Vagina (tissue), 2 donors: Measurements from ENCODE around the gene NR1H3. TPM values are rescaled to one million over a fixed set of nuclear protein-coding genes. Genes with fewer than 3 reads are reported as not detected.

Experiments
- DNase-seq, 2 donors: peaks; one replicate each; pipeline ENCODE4 v3.0.0-alpha.2; 2017; ENCODE audit errors: extremely low spot score in 2 of 2
- H3K27ac ChIP-seq: fragments of 200-600 bp; sonication (generic); one replicate; pipeline ENCODE4 v1.5.1; 2019
- H3K27me3 ChIP-seq: fragments of 200-600 bp; sonication (generic); one replicate; pipeline ENCODE4 v1.5.1; 2019
- H3K36me3 ChIP-seq, 2 donors: fragments of 200-600 bp; sonication (generic); one replicate each; pipeline ENCODE4 v1.5.1; 2017 to 2019
- H3K4me1 ChIP-seq: fragments of 200-600 bp; sonication (generic); one replicate; pipeline ENCODE4 v1.5.1; 2019
- H3K4me3 ChIP-seq, 2 donors: fragments of 200-600 bp; sonication (generic); 1 replicate in 1 of 2; 2 replicates in 1 of 2; pipeline ENCODE4 v1.5.1; 2016 to 2019
- H3K9me3 ChIP-seq: fragments of 200-600 bp; sonication (generic); one replicate; pipeline ENCODE4 v1.5.1; 2019
- POLR2A ChIP-seq, 2 donors: fragments of 450-650 bp; IDR thresholded peaks; one replicate each; pipeline ENCODE4 v1.6.1; 2017; ENCODE audit warnings: antibody characterized with exemption in 2 of 2, mild to moderate bottlenecking in 2 of 2, moderate library complexity in 2 of 2
- POLR2AphosphoS5 ChIP-seq, 2 donors: sonication (generic); formaldehyde crosslinking; IDR thresholded peaks; one replicate each; pipeline ENCODE4 v1.9.0; 2017; ENCODE audit warnings: antibody characterized with exemption in 2 of 2, mild to moderate bottlenecking in 2 of 2, low read depth in 1 of 2; ENCODE audit not compliant: insufficient read depth in 1 of 2
- intact Hi-C: fragments of 100-400 bp; cut with DNase I; formaldehyde crosslinking; loops from one replicate; pipeline ENCODE4 v1.15.1; 2023
- total RNA-seq: library from RNA; depleted of rRNA; stranded (reverse); fragments of >200 nt; gene quantifications from one replicate; pipeline ENCODE4 v1.2.3, GENCODE V29; 2016
- TF ChIP-seq, protein P1 (sequence below), 3 experiments: fragments of 450-650 bp in 2 of 3; fragments of 200-600 bp in 1 of 3; sonication (generic) in 1 of 3; IDR thresholded peaks; one replicate each; pipeline ENCODE4 v1.5.1; 2017 to 2019; ENCODE audit warnings: antibody characterized with exemption in 3 of 3, mild to moderate bottlenecking in 2 of 3, moderate library complexity in 2 of 3

The NR1H3 gene
- total RNA-seq, 1 donor from 2014 or later, result 60.9 TPM

DNA sequence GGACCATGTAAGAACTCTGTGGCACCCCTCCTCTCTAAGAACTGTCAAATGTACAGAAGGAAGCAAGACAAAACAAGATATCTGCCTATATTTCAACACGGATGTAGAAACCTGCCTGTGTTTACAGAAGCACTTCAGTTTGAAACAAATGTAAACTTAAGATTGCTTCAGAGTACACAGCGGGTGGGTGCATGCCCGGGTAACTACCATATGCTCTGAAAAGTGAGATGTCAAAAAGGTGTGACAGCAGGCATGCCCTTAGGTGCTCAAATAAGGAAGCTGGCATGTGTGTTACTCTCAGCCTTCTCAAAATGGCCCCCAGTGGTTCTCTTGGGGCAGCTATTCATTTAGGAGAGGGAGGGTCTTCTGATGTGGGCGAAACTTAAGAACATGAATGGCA, 14.3 kb upstream of the NR1H3 start:
- Histone ChIP-seq H3K9me3 (no peaks in the 10 kb centered on the region), H3K27me3 (no peaks in the 10 kb centered on the region), H3K27ac (no peak overlapping the region), H3K4me1 (peaks cover 17% of the 10 kb centered on the region), H3K4me3 (no peak overlapping the region), H3K36me3 (peaks cover 0 to 62% of the 10 kb centered on the region in 2 donors)
- DNase-seq, result no peak
- intact Hi-C loops, result no loop called here
- no peak for TF ChIP-seq POLR2A (IDR thresholded peaks at IDR 0.05)
- no peak for TF ChIP-seq POLR2AphosphoS5 (IDR thresholded peaks at IDR 0.05; ENCODE audit: insufficient read depth in 1 of 2, low read depth in 1 of 2)
- TF ChIP-seq, protein P1, sequence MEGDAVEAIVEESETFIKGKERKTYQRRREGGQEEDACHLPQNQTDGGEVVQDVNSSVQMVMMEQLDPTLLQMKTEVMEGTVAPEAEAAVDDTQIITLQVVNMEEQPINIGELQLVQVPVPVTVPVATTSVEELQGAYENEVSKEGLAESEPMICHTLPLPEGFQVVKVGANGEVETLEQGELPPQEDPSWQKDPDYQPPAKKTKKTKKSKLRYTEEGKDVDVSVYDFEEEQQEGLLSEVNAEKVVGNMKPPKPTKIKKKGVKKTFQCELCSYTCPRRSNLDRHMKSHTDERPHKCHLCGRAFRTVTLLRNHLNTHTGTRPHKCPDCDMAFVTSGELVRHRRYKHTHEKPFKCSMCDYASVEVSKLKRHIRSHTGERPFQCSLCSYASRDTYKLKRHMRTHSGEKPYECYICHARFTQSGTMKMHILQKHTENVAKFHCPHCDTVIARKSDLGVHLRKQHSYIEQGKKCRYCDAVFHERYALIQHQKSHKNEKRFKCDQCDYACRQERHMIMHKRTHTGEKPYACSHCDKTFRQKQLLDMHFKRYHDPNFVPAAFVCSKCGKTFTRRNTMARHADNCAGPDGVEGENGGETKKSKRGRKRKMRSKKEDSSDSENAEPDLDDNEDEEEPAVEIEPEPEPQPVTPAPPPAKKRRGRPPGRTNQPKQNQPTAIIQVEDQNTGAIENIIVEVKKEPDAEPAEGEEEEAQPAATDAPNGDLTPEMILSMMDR (IDR thresholded peaks at IDR 0.05), result no peak

DNA sequence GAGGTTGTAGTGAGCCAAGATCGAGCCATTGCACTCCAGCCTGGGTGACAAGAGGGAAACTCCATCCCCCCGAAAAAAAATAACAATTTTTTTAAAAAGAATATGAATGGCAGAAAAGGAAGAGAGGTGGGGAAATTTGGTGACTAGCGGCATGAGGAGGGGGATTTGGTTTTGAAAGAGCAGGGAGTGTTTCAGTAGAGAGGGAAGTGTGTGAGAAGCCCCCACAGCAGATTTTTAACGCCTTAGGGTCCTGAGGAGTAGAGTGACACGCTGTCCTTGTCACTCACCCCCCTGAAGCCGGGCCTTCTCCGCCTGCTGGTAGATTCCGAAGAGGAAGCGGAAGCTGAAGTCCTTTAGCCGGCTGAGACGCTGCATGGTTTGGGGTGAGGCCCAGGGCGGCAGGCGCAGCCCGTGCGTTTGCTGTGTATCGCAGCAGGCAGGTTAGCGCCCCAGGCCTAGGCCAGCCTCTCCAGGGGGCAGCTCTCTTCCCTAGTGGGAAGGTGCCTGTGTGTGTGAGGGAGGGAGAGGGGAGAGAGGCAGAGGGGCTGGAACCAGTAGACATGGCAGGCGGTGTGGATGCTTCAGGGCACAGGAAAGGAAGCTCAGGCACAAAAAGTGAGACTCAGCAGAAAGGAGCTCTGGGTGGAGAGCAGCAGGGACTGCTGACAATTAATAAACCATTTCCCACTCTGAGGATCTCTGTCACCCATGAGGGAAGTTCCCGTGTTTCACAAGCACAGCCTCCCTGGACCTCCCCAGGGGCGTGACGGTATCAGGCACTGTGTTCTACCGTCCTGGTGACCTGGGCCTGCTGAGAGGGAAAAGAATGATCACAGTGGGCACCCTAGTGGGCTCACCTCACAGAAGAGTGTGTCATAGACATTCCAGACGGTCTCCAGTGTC, 13.1 kb upstream of the NR1H3 start:
- H3K9me3 ChIP-seq, result no peaks in the 10 kb centered on the region
- peaks cover 24% of the 10 kb centered on the region for H3K4me1 ChIP-seq
- no peak for TF ChIP-seq POLR2A (IDR thresholded peaks at IDR 0.05)
- no peak for TF ChIP-seq POLR2AphosphoS5 (IDR thresholded peaks at IDR 0.05; ENCODE audit: insufficient read depth in 1 of 2, low read depth in 1 of 2)
- TF ChIP-seq, protein P1 (IDR thresholded peaks at IDR 0.05), result no peak
- DNase-seq, result no peak
- intact Hi-C loops, result no loop called here
- H3K36me3 ChIP-seq, result peaks cover 0 to 50% of the 10 kb centered on the region in 2 donors
- H3K27me3 ChIP-seq, result no peaks in the 10 kb centered on the region
- no peak overlapping the region for H3K27ac ChIP-seq
- H3K4me3 ChIP-seq, result no peak overlapping the region

DNA sequence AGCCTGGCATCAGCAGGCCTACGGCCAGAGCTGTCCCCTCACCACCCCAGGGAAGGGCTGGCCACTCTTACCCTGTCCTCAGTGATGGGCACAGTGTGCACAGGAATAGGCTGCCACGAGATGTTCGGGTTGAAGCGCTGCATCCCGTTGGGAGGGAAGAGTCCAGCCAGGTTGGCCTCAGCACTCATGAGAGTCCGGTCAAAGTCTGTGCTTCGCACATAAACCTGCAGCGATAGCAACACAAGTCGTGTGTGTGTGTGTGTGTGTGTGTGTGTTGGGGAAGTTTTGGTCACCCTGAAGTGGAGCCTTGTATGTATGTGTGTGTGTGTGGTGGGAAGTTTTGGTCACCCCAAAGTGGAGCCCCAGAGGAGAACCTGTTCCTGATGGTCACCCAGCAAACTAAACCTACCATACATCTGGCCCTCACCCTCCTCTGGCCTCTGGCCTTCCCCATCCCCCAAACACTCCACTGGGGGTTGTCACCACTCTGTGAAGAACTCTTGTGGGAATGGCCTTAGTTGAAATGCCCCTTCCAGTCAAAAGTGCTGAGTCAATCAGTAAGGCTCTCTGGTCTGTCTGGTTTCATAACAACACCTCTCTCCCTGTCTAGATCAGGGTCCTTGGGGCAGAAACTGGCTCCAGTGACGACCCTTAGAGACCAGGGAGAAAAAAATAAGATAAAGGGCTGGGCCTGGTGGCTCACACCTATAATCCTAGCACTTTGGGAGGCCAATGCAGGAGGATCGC, 12.0 kb upstream of the NR1H3 start:
- intact Hi-C loops, result no loop called here
- Histone ChIP-seq H3K4me3 (no peak overlapping the region), H3K36me3 (peaks cover 0 to 41% of the 10 kb centered on the region in 2 donors), H3K27ac (no peak overlapping the region), H3K4me1 (peaks cover 26% of the 10 kb centered on the region), H3K27me3 (no peaks in the 10 kb centered on the region), H3K9me3 (no peaks in the 10 kb centered on the region)
- TF ChIP-seq POLR2A (IDR thresholded peaks at IDR 0.05) (no peak), POLR2AphosphoS5 (IDR thresholded peaks at IDR 0.05; ENCODE audit: insufficient read depth in 1 of 2, low read depth in 1 of 2) (no peak)
- TF ChIP-seq, protein P1 (IDR thresholded peaks at IDR 0.05), result no peak
- no peak for DNase-seq

DNA sequence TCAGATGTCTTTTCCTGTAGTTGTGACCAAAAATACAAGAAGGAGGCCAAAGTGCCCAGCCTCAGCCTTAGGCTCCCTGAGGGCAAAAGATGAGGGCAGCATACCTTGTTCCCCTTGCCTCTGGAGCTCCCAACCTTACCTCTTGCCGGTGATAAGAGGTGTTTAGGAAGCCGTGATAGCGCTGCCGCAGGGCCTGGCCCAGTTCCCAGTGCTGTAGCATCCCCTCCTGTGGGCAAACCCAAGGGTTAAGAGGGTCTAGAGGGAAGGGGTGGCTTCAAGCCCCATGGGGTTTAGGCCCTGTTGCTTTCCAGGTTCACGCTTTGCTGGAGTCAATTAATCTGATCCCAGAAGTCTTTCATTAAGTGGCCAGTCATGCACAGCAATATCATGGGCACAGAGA, 10.3 kb upstream of the NR1H3 start:
- peaks cover 26% of the 10 kb centered on the region for H3K4me1 ChIP-seq
- peaks cover 0 to 31% of the 10 kb centered on the region in 2 donors for H3K36me3 ChIP-seq
- H3K27me3 ChIP-seq, result no peaks in the 10 kb centered on the region
- H3K27ac ChIP-seq, result no peak overlapping the region
- DNase-seq, result no peak
- TF ChIP-seq POLR2AphosphoS5 (IDR thresholded peaks at IDR 0.05; ENCODE audit: insufficient read depth in 1 of 2, low read depth in 1 of 2) (no peak), POLR2A (IDR thresholded peaks at IDR 0.05) (no peak)
- TF ChIP-seq, protein P1 (IDR thresholded peaks at IDR 0.05), result no peak
- H3K4me3 ChIP-seq, result no peak overlapping the region
- no peaks in the 10 kb centered on the region for H3K9me3 ChIP-seq
- intact Hi-C loops, result no loop called here
